KOPT-K1 (cell line): ENCODE results near the gene PCNX2.

Source experiments
- H3K27ac ChIP-seq: fragments of 200-600 bp; sonication (generic); 2 replicates; pipeline ENCODE4 v1.5.1; 2016; ENCODE audit warnings: antibody characterized with exemption, mild to moderate bottlenecking, low read depth, low read length; ENCODE audit not compliant: poor library complexity, severe bottlenecking
- H3K36me3 ChIP-seq: fragments of 200-600 bp; sonication (generic); 2 replicates; pipeline ENCODE4 v1.5.1; 2017; ENCODE audit warnings: antibody characterized with exemption, mild to moderate bottlenecking, low read length, moderate library complexity; ENCODE audit not compliant: insufficient read depth
- H3K9me3 ChIP-seq: fragments of 200-600 bp; sonication (generic); 2 replicates; pipeline ENCODE4 v1.5.1; 2017; ENCODE audit warnings: antibody characterized with exemption, low read length, mild to moderate bottlenecking; ENCODE audit not compliant: insufficient read depth, poor library complexity, severe bottlenecking

PCNX2 gene, protein sequence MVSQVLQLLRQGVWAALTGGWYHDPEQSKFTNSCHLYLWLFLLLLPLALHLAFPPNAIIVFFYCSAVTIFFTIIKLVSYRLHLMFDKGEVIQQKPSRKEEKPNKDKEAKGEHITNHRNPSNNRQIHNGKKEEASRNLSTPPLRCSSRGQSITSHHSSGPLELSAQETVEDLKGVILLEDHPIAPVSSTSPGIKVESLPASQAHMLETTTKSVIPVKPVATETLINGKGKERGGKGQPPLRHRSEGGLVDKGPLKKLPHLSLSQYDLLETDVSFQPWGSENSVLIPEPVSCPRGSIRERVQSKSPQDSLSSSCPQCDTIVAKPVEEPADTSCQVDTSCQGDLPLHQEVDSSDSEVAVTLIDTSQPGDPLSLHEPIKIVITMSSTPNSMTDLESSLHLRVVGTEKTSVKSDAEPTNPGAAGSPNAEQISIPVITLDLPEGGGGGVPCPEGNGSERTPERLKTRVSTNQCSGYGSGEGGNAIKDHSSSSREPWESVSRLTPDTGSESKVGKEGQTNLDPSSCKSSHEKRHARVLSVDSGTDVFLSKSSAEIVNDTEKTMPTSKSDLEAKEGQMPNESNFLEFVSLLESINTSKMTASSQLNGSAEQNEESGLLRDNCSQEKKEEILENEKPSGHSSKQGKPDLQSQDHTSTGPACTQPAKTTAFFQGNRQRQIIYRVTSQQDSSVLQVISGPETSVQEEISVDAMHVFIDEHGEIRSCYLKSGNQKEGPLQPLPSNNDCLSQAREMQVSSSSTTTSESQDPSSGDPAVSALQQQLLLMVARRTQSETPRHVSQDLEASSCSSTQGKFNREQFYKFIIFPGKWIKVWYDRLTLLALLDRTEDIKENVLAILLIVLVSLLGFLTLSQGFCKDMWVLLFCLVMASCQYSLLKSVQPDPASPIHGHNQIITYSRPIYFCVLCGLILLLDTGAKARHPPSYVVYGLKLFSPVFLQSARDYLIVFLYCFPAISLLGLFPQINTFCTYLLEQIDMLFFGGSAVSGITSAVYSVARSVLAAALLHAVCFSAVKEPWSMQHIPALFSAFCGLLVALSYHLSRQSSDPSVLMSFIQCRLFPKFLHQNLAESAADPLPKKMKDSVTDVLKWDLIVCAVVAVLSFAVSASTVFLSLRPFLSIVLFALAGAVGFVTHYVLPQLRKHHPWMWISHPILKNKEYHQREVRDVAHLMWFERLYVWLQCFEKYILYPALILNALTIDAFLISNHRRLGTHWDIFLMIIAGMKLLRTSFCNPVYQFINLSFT (N-terminal part only)

DNA sequence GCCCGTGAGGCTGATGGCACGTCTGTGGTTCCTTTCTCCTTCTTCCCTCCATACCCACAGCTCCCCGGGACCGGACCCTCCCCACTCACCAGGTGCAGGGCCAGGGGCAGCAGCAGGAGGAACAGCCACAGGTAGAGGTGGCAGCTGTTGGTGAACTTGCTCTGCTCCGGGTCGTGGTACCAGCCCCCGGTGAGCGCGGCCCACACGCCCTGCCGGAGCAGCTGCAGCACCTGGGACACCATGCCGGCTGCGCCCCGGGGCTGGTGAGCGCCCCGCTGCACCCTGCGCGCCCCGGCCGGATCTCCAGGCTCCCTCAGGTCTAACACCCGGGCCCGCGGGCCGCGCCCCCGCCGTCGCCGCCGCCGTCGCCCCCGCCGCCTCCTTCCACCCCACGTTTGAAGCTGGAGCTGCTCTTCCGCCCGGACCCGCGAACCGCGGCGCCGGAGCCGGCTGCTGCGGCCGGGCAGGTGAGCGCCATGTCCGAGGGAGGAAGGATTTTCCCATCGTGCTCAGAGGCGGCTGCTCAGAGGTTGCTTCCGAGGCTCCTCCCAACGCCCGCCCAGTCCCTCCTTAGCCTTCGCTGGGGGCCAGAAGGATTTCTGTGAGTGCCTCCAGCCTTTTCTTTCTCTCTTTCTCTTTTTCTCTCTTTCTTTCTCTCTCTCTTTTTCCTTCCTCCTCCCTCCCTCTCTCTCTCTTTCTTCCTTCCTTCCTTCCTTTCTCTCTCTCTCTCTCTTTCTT, at the start of gene PCNX2:
Gene PCNX2 (minus strand): TSS at position 489 of the 738 bp plus-strand sequence. CDS start 247 bp downstream, at position 242.
- no peaks in the 10 kb centered on the region for H3K9me3 ChIP-seq
- peak within 1 kb of the TSS; percentile 61 for H3K27ac ChIP-seq
- H3K36me3 ChIP-seq, result no peaks in the 10 kb centered on the region

DNA sequence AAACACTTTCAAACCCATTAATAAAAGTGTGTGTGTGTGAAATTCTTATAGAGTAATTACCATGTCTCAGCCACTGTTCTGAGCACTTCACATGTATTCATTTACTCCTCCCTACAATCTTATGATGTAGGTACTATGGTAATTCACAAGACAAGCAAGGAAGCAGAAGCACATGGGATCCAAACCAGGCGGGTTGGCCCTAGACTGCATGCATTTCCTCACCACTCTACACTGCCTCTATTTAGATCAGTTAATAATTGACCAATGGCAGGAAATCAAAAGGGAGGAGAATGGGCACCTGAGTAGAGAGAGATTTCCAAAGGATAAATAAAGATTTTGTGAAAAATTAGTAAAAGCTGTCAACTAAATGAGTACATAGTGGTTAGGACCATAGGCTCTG, 47.7 kb upstream of the PCNX2 start:
- Histone ChIP-seq H3K9me3 (no peaks in the 10 kb centered on the region), H3K27ac (no peak overlapping the region), H3K36me3 (no peaks in the 10 kb centered on the region)

DNA sequence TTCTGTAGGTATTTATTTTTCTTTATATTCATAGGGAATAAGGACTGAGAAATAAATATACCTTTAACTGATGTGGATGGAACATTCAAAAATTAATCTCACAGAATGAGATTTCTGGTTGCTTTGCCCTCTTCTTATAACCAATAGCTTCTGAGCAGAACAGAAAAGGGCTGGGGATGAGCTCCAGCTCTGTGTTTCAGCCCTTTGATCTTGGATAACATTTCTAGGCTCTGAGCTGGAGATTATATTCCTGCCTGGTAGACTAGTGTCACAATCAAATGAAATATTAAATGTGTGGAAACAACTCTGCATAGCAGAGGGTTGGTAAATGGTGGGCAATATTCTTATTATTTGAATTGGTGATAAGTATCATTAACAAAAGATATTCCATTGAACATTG, 46.6 kb upstream of the PCNX2 start:
- no peak overlapping the region for H3K27ac ChIP-seq
- H3K36me3 ChIP-seq, result no peaks in the 10 kb centered on the region
- no peaks in the 10 kb centered on the region for H3K9me3 ChIP-seq

DNA sequence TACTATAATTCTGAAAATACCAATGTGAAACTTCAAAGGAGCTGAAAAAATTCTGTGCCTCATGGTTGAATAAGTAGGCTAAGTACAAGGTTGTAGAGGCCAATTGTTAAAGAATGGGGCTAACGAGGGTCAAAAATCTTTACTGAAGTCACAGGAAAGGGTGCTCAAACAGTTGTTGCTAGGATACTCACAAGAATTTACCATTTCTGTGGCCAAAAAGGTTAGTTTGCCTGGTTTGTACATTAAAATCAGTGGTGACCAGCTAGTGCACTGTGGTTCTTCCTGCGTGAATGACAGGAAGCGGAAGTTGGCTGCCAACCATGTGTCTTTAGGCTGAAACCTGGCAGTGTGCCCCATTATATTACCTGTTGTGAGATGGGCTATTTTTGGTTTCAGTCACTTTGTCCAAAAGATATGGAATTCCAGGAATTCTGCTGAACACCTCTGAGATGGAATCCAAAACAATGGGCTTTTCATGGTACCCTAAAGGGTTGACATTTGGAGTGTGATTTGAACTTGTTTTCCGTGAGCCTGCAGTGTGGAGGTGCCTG, 45.5 kb upstream of the PCNX2 start:
- no peak overlapping the region for H3K27ac ChIP-seq
- H3K9me3 ChIP-seq, result no peaks in the 10 kb centered on the region

DNA sequence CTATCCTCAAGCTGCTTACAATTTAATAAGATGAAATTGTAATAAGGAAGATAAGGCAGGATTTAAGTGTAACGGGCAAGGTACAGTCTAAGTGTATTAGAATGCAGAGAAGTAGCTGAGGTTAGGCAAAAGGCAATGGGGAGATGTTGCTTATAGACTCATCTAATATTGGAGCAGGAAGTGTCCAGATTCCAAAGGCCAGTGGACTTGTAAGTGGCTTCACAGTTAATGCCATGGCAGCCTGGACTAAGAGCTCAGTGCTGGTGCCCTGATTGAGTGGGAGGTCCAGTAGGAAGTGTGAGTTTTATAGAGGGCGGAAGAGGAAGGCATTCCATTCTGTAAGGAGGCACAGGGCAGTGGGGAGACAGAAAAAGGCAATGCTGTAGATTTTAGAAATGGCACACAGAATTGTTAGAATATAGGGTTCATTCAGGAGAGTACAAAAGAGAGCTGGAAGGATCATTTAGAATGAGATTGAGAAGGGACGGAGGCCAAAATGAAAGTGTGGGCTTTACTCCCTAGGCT, 44.6 kb upstream of the PCNX2 start:
- Histone ChIP-seq H3K9me3 (no peaks in the 10 kb centered on the region), H3K27ac (no peak overlapping the region), H3K36me3 (no peaks in the 10 kb centered on the region)

More for the DNA sequence above, 45.5 kb upstream of the PCNX2 start:
- no peaks in the 10 kb centered on the region for H3K36me3 ChIP-seq

DNA sequence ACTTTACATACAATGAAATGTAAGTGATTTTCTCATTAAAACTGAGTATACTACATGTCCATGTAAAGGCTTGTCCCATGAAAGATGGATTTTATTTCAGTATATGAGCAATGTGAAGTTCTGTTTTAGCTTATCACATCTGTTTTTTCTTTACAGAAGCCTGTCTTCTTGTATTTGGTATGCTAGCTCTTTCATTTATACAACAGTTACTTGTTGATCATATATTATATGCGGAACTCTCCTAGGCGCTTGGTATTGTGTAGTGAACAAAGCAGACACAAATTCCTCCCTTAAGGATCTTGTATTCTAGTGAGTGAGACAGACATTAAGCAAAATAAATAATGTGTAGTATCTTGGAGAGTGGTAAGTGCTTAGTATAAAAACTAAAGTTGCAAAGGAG, 42.6 kb upstream of the PCNX2 start:
- Histone ChIP-seq H3K9me3 (no peaks in the 10 kb centered on the region), H3K36me3 (no peaks in the 10 kb centered on the region), H3K27ac (no peak overlapping the region)

DNA sequence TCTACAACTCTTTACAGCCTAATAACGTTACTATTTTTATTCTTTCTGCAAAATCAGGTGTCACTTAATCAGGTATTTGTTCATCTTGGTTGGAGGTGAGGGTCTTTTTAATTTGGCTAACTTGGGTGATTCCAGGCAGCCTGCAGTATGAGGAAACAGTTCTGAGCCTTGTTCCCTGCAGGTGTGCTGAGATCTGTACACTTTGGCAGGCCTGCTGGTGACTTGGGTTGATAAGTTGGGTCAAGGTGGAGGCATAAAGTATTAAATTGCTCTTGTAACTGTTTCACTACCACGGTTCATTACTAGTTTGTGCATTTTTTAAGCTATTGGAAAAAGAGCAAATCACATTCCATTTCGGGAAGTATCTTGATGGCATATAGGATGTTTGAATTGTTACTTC, 42.0 kb upstream of the PCNX2 start:
- Histone ChIP-seq H3K36me3 (no peaks in the 10 kb centered on the region), H3K27ac (no peak overlapping the region), H3K9me3 (no peaks in the 10 kb centered on the region)

DNA sequence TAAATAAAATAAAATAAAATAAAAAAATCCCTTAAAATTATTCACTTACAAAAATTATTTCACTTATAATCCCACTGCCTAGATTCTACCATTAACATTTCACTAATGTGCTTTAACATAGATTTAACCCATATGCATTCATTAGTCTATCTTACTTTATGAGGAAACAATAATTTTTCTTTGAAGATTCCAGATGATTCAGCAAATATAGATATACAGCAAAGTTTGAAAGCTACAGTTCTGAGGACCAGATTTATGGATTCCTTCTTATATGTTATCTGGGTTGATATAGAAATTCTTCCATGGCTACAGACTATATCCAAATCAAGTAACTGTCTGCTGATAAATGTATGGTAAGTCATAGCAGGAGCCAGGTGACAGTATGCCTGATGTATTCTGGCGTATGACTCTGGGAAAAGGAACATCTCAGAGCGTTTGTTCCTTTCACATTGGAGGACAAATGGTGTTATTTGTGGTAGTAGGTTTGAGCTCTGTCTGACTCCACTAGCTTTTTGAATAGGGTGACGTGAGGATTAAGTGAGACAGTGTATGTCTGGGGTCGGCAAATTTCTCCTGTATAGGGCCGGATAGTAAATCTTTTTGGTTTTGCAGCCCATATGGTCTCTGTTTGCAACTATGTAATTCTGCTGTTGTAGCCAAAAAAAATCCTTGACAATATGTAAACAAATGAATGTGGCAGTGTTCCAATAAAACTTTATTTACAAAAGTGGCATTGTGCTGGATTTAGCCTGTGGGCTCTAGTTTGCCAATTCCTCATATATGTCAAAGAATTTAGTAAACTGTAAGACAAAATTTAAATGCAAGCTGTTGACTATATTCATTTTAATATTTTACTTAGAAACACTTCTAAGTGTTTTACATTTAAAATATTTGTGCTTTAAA, 41.3 kb upstream of the PCNX2 start:
- Histone ChIP-seq H3K27ac (no peak overlapping the region), H3K36me3 (no peaks in the 10 kb centered on the region), H3K9me3 (no peaks in the 10 kb centered on the region)

DNA sequence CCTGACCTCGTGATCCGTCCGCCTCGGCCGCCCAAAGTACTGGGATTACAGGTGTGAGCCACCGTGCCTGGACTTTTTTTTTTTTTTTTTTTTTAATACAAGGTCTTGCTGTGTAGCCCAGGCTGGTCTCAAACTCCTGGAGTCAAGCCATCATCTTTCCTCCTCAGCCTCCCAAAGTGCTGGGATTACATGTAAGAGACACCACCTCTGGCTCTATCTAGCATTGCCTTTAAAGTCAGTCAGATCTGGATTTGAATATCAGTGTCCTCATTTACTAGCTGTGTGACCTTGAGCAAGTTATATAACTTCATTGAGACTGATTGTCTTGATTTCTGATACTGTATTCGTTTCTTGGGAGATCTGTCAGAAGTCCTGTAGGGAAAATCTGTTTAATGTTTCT, 38.6 kb upstream of the PCNX2 start:
- Histone ChIP-seq H3K36me3 (no peaks in the 10 kb centered on the region), H3K27ac (no peak overlapping the region), H3K9me3 (no peaks in the 10 kb centered on the region)

DNA sequence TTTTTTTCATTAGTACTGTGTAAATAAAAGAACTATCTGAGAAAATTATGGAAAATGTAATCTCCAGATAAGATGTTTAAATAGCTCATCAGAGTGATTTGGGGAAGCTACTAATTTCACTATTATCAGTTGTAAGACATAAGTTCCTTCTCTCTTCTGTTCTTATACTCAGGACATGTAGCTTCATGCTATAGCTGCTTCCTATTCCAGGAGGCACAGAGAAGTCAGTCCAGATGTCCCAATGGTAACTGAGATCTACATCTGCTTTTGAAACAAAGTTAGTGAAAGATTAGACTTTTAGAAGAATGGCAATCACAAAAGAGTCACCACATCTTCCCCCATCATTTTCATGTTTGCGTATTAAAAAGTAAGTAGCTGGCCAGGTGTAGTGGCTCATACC, 37.6 kb upstream of the PCNX2 start:
- no peak overlapping the region for H3K27ac ChIP-seq
- H3K36me3 ChIP-seq, result no peaks in the 10 kb centered on the region
- H3K9me3 ChIP-seq, result no peaks in the 10 kb centered on the region

DNA sequence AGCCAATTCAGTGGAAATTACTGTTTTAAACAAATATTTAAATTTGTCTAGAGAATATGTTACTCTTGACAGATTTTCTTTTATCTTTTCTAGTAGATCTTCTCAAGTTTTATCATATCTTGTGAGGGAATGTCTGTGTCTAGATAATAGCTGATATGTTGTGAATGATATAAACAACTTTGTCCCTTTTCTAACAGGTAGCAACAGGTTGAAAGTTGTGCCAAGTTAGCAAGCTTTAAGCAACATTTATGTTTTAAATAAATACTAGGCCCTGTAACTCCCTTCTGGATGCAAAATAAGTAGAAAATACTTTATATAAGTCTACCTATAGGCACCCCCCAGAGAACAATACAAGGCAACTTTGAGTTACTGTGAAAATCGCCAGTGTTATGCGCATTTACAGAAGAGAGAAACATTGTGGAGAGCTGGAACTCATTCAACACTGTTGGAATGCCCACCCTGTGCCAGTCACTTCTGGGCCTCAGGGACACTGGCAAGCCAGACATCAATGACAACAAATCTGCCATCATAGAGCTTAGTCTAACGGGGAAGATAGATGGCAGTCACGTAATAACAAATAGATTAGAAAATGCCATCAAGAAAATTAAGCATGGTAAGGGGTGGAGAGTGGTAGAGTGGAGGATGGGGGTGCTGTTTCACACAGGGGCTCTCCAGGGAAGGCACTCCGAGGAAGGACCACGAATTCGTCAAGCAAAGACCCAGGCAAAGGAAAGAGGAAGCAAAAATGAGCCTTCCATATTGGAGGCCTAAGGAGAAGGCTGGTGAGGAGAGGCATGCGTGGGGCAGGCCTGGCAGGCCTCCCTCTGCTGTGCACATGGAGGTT, 36.4 kb upstream of the PCNX2 start:
- Histone ChIP-seq H3K9me3 (no peaks in the 10 kb centered on the region), H3K36me3 (no peaks in the 10 kb centered on the region), H3K27ac (no peak overlapping the region)

DNA sequence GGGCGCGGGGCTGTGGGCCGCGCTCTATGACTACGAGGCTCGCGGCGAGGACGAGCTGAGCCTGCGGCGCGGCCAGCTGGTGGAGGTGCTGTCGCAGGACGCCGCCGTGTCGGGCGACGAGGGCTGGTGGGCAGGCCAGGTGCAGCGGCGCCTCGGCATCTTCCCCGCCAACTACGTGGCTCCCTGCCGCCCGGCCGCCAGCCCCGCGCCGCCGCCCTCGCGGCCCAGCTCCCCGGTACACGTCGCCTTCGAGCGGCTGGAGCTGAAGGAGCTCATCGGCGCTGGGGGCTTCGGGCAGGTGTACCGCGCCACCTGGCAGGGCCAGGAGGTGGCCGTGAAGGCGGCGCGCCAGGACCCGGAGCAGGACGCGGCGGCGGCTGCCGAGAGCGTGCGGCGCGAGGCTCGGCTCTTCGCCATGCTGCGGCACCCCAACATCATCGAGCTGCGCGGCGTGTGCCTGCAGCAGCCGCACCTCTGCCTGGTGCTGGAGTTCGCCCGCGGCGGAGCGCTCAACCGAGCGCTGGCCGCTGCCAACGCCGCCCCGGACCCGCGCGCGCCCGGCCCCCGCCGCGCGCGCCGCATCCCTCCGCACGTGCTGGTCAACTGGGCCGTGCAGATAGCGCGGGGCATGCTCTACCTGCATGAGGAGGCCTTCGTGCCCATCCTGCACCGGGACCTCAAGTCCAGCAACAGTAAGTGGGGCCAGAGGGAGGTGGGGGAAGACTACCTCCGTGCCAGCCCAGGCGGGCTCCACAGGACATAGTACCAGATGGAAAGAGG, 32.8 kb upstream of the PCNX2 start:
- H3K36me3 ChIP-seq, result no peaks in the 10 kb centered on the region
- H3K9me3 ChIP-seq, result no peaks in the 10 kb centered on the region
- peak overlapping the region; percentile 20 for H3K27ac ChIP-seq
